GM21786 (cell line): ENCODE measurements around the gene SNRNP200.
"Not testable (repeated sequence)": the region's sequence is repeated elsewhere in the genome, so short reads cannot be mapped to it uniquely, and the experiment has no call there.

Experiments
- ATAC-seq: cut with Tn5 transposase; IDR thresholded peaks from one replicate; pipeline ENCODE4 v1.9.1; 2021; ENCODE audit not compliant: unreplicated experiment

Gene SNRNP200

GRCh38 chr2:96274355-96275056, 30.8 kb downstream of the SNRNP200 start:
- no peak for ATAC-seq

GRCh38 chr2:96273763-96274162, 31.6 kb downstream of the SNRNP200 start:
- no peak for ATAC-seq

- no peak for ATAC-seq
Measured at GRCh38 chr2:96271995-96272394, 33.4 kb downstream of the SNRNP200 start.

GRCh38 chr2:96267159-96267971, 38.0 kb downstream of the SNRNP200 start:
- ATAC-seq = no peak

- peak; percentile 93 for ATAC-seq
Measured at GRCh38 chr2:96265840-96266679, 39.3 kb downstream of the SNRNP200 start, which contains the start of the genes CIAO1 and TMEM127. TSS of gene CIAO1 (plus strand) at chr2:96266225. CDS start at chr2:96266351, 126 bp downstream. TSS of gene TMEM127 (minus strand) at chr2:96265997. CDS start at chr2:96265381, 616 bp downstream.

GRCh38 chr2:96265349-96265839, 40.0 kb downstream of the SNRNP200 start:
- peak; percentile 5 for ATAC-seq

GRCh38 chr2:96264656-96265348, 40.5 kb downstream of the SNRNP200 start:
- ATAC-seq = no peak

- no peak for ATAC-seq
Measured at GRCh38 chr2:96264086-96264485, 41.3 kb downstream of the SNRNP200 start.

GRCh38 chr2:96262306-96262705, 43.0 kb downstream of the SNRNP200 start:
- no peak for ATAC-seq

- no peak for ATAC-seq
Measured at GRCh38 chr2:96261328-96262003, 43.9 kb downstream of the SNRNP200 start.

GRCh38 chr2:96260387-96261260, 44.7 kb downstream of the SNRNP200 start:
- peak; percentile 48 for ATAC-seq

GRCh38 chr2:96259497-96259921, 45.8 kb downstream of the SNRNP200 start:
- no peak for ATAC-seq

- ATAC-seq = no peak
Measured at GRCh38 chr2:96258166-96259022, 47.0 kb downstream of the SNRNP200 start.

GRCh38 chr2:96257744-96258143, 47.6 kb downstream of the SNRNP200 start:
- not testable (repeated sequence) for ATAC-seq

GRCh38 chr2:96256611-96257113, 48.7 kb downstream of the SNRNP200 start:
- no peak for ATAC-seq

GRCh38 chr2:96254571-96254970, 50.8 kb downstream of the SNRNP200 start:
- ATAC-seq = no peak

GRCh38 chr2:96253006-96253405, 52.3 kb downstream of the SNRNP200 start:
- no peak for ATAC-seq

- no peak for ATAC-seq
Measured at GRCh38 chr2:96252526-96252925, 52.8 kb downstream of the SNRNP200 start.
